Measurements from ENCODE around the gene PHLPP1.
A peak's percentile ranks its signal among the peaks of the same experiment; 100 is the strongest.

PHLPP1 gene

GRCh38 chr18:62938487-62938886 lies 223.1 kb downstream of the PHLPP1 start:
- no peak for DNase-seq (ENCODE audit: low spot score)

- no peak for DNase-seq (ENCODE audit: low spot score)
Measured at GRCh38 chr18:62939433-62939832, 224.1 kb downstream of the PHLPP1 start.

GRCh38 chr18:62939926-62940325 lies 224.6 kb downstream of the PHLPP1 start:
- DNase-seq (ENCODE audit: low spot score) = no peak

GRCh38 chr18:62942578-62942977 lies 227.2 kb downstream of the PHLPP1 start:
- no peak for DNase-seq (ENCODE audit: low spot score)

- no peak for DNase-seq (ENCODE audit: low spot score)
Measured at GRCh38 chr18:62944454-62944853, 229.1 kb downstream of the PHLPP1 start.

- DNase-seq (ENCODE audit: low spot score) = no peak
Measured at GRCh38 chr18:62948788-62949187, 233.4 kb downstream of the PHLPP1 start.

- DNase-seq (ENCODE audit: low spot score) = no peak
Measured at GRCh38 chr18:62950246-62950645, 234.9 kb downstream of the PHLPP1 start.

- DNase-seq (ENCODE audit: low spot score) = no peak
Measured at GRCh38 chr18:62952807-62953206, 237.5 kb downstream of the PHLPP1 start.

GRCh38 chr18:62953663-62954062 lies 238.3 kb downstream of the PHLPP1 start:
- DNase-seq (ENCODE audit: low spot score) = no peak

GRCh38 chr18:62954366-62954765 lies 239.0 kb downstream of the PHLPP1 start:
- DNase-seq (ENCODE audit: low spot score) = no peak

GRCh38 chr18:62957885-62958472 lies 242.6 kb downstream of the PHLPP1 start:
- DNase-seq (ENCODE audit: low spot score) = no peak

- no peak for DNase-seq (ENCODE audit: low spot score)
Measured at GRCh38 chr18:62959481-62959880, 244.1 kb downstream of the PHLPP1 start.

- no peak for DNase-seq (ENCODE audit: low spot score)
Measured at GRCh38 chr18:62963507-62963906, 248.2 kb downstream of the PHLPP1 start.

- DNase-seq (ENCODE audit: low spot score) = no peak
Measured at GRCh38 chr18:62964432-62964831, 249.1 kb downstream of the PHLPP1 start.

- DNase-seq (ENCODE audit: low spot score) = no peak
Measured at GRCh38 chr18:62967089-62967488, 251.7 kb downstream of the PHLPP1 start.

GRCh38 chr18:62973689-62974088 lies 258.3 kb downstream of the PHLPP1 start:
- no peak for DNase-seq (ENCODE audit: low spot score)

- DNase-seq (ENCODE audit: low spot score) = no peak
Measured at GRCh38 chr18:62974388-62974787, 259.0 kb downstream of the PHLPP1 start.

- DNase-seq (ENCODE audit: low spot score) = no peak
Measured at GRCh38 chr18:62974928-62975675, 259.8 kb downstream of the PHLPP1 start.

GRCh38 chr18:62975785-62976184 lies 260.4 kb downstream of the PHLPP1 start:
- no peak for DNase-seq (ENCODE audit: low spot score)

GRCh38 chr18:62976227-62976626 lies 260.9 kb downstream of the PHLPP1 start:
- DNase-seq (ENCODE audit: low spot score) = no peak

- no peak for DNase-seq (ENCODE audit: low spot score)
Measured at GRCh38 chr18:62977512-62977911, 262.2 kb downstream of the PHLPP1 start.

- no peak for DNase-seq (ENCODE audit: low spot score)
Measured at GRCh38 chr18:62978251-62979049, 263.1 kb downstream of the PHLPP1 start.

GRCh38 chr18:62979176-62979575 lies 263.8 kb downstream of the PHLPP1 start:
- peak; percentile 91 for DNase-seq (ENCODE audit: low spot score)
